ENCODE measurements around the gene COX8A.

- TF ChIP-seq CSRNP2 (CRISPR knock-in tag; conservative IDR thresholded peaks at IDR 0.05; ENCODE audit: low read depth), result no peak
- no peak for TF ChIP-seq ZNF879 (CRISPR knock-in tag; IDR thresholded peaks at IDR 0.05)
- TF ChIP-seq SMARCC2 (IDR thresholded peaks at IDR 0.05), result no peak
- TF ChIP-seq, protein P1, sequence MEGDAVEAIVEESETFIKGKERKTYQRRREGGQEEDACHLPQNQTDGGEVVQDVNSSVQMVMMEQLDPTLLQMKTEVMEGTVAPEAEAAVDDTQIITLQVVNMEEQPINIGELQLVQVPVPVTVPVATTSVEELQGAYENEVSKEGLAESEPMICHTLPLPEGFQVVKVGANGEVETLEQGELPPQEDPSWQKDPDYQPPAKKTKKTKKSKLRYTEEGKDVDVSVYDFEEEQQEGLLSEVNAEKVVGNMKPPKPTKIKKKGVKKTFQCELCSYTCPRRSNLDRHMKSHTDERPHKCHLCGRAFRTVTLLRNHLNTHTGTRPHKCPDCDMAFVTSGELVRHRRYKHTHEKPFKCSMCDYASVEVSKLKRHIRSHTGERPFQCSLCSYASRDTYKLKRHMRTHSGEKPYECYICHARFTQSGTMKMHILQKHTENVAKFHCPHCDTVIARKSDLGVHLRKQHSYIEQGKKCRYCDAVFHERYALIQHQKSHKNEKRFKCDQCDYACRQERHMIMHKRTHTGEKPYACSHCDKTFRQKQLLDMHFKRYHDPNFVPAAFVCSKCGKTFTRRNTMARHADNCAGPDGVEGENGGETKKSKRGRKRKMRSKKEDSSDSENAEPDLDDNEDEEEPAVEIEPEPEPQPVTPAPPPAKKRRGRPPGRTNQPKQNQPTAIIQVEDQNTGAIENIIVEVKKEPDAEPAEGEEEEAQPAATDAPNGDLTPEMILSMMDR (CRISPR knock-in tag; IDR thresholded peaks at IDR 0.05), result no peak
- TF ChIP-seq ZNF775 (CRISPR knock-in tag; IDR thresholded peaks at IDR 0.05; ENCODE audit: borderline replicate concordance), result no peak
- no peak for TF ChIP-seq ATF3 (CRISPR knock-in tag; IDR thresholded peaks at IDR 0.05)
- TF ChIP-seq ZHX2 (IDR thresholded peaks at IDR 0.05; ENCODE audit: low read depth), result no peak
- no peak for TF ChIP-seq ZHX2 (CRISPR knock-in tag; IDR thresholded peaks at IDR 0.05; ENCODE audit: borderline replicate concordance)
- TF ChIP-seq MZF1 (CRISPR knock-in tag; IDR thresholded peaks at IDR 0.05; ENCODE audit: borderline replicate concordance), result no peak
- TF ChIP-seq FOXA3 (CRISPR knock-in tag; IDR thresholded peaks at IDR 0.05), result no peak
- TF ChIP-seq, protein P2, sequence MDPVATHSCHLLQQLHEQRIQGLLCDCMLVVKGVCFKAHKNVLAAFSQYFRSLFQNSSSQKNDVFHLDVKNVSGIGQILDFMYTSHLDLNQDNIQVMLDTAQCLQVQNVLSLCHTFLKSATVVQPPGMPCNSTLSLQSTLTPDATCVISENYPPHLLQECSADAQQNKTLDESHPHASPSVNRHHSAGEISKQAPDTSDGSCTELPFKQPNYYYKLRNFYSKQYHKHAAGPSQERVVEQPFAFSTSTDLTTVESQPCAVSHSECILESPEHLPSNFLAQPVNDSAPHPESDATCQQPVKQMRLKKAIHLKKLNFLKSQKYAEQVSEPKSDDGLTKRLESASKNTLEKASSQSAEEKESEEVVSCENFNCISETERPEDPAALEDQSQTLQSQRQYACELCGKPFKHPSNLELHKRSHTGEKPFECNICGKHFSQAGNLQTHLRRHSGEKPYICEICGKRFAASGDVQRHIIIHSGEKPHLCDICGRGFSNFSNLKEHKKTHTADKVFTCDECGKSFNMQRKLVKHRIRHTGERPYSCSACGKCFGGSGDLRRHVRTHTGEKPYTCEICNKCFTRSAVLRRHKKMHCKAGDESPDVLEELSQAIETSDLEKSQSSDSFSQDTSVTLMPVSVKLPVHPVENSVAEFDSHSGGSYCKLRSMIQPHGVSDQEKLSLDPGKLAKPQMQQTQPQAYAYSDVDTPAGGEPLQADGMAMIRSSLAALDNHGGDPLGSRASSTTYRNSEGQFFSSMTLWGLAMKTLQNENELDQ (CRISPR knock-in tag; IDR thresholded peaks at IDR 0.05; ENCODE audit: borderline replicate concordance), result no peak
- TF ChIP-seq, protein P3, sequence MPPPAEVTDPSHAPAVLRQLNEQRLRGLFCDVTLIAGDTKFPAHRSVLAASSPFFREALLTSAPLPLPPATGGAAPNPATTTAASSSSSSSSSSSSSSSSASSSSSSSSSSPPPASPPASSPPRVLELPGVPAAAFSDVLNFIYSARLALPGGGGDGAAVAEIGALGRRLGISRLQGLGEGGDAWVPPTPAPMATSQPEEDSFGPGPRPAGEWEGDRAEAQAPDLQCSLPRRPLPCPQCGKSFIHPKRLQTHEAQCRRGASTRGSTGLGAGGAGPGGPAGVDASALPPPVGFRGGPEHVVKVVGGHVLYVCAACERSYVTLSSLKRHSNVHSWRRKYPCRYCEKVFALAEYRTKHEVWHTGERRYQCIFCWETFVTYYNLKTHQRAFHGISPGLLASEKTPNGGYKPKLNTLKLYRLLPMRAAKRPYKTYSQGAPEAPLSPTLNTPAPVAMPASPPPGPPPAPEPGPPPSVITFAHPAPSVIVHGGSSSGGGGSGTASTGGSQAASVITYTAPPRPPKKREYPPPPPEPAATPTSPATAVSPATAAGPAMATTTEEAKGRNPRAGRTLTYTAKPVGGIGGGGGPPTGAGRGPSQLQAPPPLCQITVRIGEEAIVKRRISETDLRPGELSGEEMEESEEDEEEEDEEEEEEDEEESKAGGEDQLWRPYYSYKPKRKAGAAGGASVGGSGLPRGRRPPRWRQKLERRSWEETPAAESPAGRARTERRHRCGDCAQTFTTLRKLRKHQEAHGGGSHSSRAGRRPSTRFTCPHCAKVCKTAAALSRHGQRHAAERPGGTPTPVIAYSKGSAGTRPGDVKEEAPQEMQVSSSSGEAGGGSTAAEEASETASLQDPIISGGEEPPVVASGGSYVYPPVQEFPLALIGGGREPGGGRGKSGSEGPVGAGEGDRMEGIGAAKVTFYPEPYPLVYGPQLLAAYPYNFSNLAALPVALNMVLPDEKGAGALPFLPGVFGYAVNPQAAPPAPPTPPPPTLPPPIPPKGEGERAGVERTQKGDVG (CRISPR knock-in tag; IDR thresholded peaks at IDR 0.05; ENCODE audit: borderline replicate concordance), result no peak
- no peak for TF ChIP-seq SMAD1 (CRISPR knock-in tag; IDR thresholded peaks at IDR 0.05; ENCODE audit: borderline replicate concordance, low read depth)
These were observed 35.3 kb downstream of the COX8A start for GRCh38 chr11:64009710-64010109.

Data from HepG2 (cell line).